Lower lobe of right lung (tissue), 2 donors: ENCODE data around the gene DNTTIP2. TPM values are rescaled to one million over a fixed set of nuclear protein-coding genes. Genes with fewer than 3 reads are reported as not detected.

Source experiments
- ATAC-seq, 2 donors: fragments of 200-7000 bp; cut with Tn5 transposase; one replicate each; pipeline ENCODE4 v1.9.1; 2020 to 2022; ENCODE audit warnings: mild to moderate bottlenecking in 2 of 2, moderate library complexity in 2 of 2
- DNase-seq: peaks from one replicate; pipeline ENCODE4 v3.0.0-alpha.2; 2020
- H3K27ac ChIP-seq: fragments of 200-600 bp; one replicate; pipeline ENCODE4 v1.8.0; 2022
- H3K27me3 ChIP-seq: fragments of 200-600 bp; one replicate; pipeline ENCODE4 v1.8.0; 2022; ENCODE audit warnings: low read depth
- H3K36me3 ChIP-seq: fragments of 200-600 bp; one replicate; pipeline ENCODE4 v1.8.0; 2022; ENCODE audit warnings: mild to moderate bottlenecking
- H3K4me1 ChIP-seq: fragments of 200-600 bp; one replicate; pipeline ENCODE4 v1.8.0; 2022
- H3K4me3 ChIP-seq: fragments of 200-600 bp; one replicate; pipeline ENCODE4 v1.8.0; 2022; ENCODE audit warnings: mild to moderate bottlenecking
- H3K9me3 ChIP-seq: fragments of 200-600 bp; one replicate; pipeline ENCODE4 v1.8.0; 2022
- CTCF ChIP-seq: fragments of 200-600 bp; IDR thresholded peaks from one replicate; pipeline ENCODE4 v1.8.0; 2022; ENCODE audit warnings: antibody characterized with exemption, mild to moderate bottlenecking
- intact Hi-C: fragments of 100-400 bp; cut with DNase I; formaldehyde crosslinking; loops from one replicate; pipeline ENCODE4 v1.11.0; 2022
- total RNA-seq: library from RNA; stranded (reverse); fragmentation: NEBNext Ultra II Directional; extraction: Animal tissue kit (Norgen Biotek cat#: 25700); gene quantifications from one replicate; pipeline ENCODE4 v1.2.1, GENCODE V29; 2021
- donor health status: DM: no; HTN: yes; CAD: no; lungs with severe emphysema.

The DNTTIP2 gene
- total RNA-seq, 1 donor from 2014 or later = 46.8 TPM

DNA sequence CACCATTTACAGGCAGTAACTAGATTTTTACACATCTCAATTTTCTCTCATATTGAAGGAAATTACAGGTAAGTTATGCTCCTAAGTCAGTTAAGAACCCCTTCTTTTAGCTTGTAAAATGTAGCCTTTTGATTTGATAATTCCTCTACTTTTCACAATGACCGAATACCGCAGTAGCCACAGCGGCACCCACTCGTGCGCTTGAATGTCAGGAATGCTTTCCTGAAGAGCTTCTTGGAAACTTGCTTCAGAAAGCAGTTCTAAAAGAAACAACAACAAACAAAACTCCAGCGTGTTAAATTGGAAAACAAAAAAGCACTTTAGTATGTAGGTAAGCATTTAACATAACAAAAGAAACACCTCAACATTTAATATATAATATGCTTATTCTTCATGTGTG, 9.9 kb upstream of the DNTTIP2 start:
- no peak overlapping the region for H3K27ac ChIP-seq
- ATAC-seq (peak in 1 of 2 donors; percentile 43), DNase-seq (no peak)
- H3K9me3 ChIP-seq = no peaks in the 10 kb centered on the region
- no peak overlapping the region for H3K4me3 ChIP-seq
- no peaks in the 10 kb centered on the region for H3K27me3 ChIP-seq
- TF ChIP-seq CTCF = no peak
- H3K36me3 ChIP-seq = peaks cover 36% of the 10 kb centered on the region
- H3K4me1 ChIP-seq = no peaks in the 10 kb centered on the region
- intact Hi-C loops = no loop called here

GRCh38 chr1:93882269-93882668, 3.3 kb upstream of the DNTTIP2 start:
- no peaks in the 10 kb centered on the region for H3K27me3 ChIP-seq
- DNase-seq (no peak), ATAC-seq (no peak)
- no peak overlapping the region for H3K4me3 ChIP-seq
- no peak overlapping the region for H3K27ac ChIP-seq
- intact Hi-C loops = no loop called here
- H3K9me3 ChIP-seq = no peaks in the 10 kb centered on the region
- TF ChIP-seq CTCF = no peak
- peaks cover 15% of the 10 kb centered on the region for H3K4me1 ChIP-seq
- H3K36me3 ChIP-seq = peaks cover 4% of the 10 kb centered on the region

- TF ChIP-seq CTCF = no peak
- no peak overlapping the region for H3K27ac ChIP-seq
Observed at GRCh38 chr1:93880731-93881130, 1.7 kb upstream of the DNTTIP2 start.

GRCh38 chr1:93878501-93878888, 511 bp downstream of the DNTTIP2 start:
- H3K36me3 ChIP-seq = peaks cover 40% of the 10 kb centered on the region
- peak overlapping the region; percentile 96 for H3K27ac ChIP-seq
- intact Hi-C loops = no loop called here
- TF ChIP-seq CTCF = no peak
- peaks cover 31% of the 10 kb centered on the region for H3K4me1 ChIP-seq
- H3K27me3 ChIP-seq = no peaks in the 10 kb centered on the region
- H3K9me3 ChIP-seq = no peaks in the 10 kb centered on the region
- peak; percentile 77 for DNase-seq
- ATAC-seq = peak; percentile 77 to 85
- peak overlapping the region; percentile 95 for H3K4me3 ChIP-seq

More at GRCh38 chr1:93880731-93881130, 1.7 kb upstream of the DNTTIP2 start:
- DNase-seq = no peak
- Histone ChIP-seq H3K36me3 (peaks cover 19% of the 10 kb centered on the region), H3K4me3 (no peak overlapping the region), H3K9me3 (no peaks in the 10 kb centered on the region), H3K4me1 (peaks cover 30% of the 10 kb centered on the region), H3K27me3 (no peaks in the 10 kb centered on the region)
- intact Hi-C loops = no loop called here
- ATAC-seq = no peak

DNA sequence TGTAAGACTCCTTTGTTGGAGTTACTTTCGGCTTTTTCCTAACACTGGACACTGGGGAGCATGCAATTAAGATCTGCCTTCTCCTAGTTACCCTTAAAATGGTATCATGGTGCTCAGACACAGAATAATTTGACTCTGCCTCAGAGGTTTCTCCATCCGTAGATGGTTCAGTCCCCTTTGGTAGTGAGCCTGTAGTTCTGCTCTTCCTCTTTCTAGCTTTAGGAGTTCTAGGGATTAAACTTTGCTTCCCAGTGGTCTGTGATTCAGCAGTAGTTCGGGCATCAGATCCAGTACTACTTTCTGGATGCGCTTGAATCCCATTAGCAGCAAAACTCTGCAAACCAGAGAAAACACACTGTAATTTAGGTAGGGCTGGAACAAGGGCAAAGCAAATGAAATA, 1.5 kb downstream of the DNTTIP2 start:
- no peak for TF ChIP-seq CTCF
- Histone ChIP-seq H3K4me3 (no peak overlapping the region), H3K36me3 (peaks cover 50% of the 10 kb centered on the region), H3K9me3 (no peaks in the 10 kb centered on the region), H3K27me3 (no peaks in the 10 kb centered on the region), H3K4me1 (peaks cover 31% of the 10 kb centered on the region), H3K27ac (no peak overlapping the region)
- DNase-seq (no peak), ATAC-seq (no peak)
- intact Hi-C loops = no loop called here

DNA sequence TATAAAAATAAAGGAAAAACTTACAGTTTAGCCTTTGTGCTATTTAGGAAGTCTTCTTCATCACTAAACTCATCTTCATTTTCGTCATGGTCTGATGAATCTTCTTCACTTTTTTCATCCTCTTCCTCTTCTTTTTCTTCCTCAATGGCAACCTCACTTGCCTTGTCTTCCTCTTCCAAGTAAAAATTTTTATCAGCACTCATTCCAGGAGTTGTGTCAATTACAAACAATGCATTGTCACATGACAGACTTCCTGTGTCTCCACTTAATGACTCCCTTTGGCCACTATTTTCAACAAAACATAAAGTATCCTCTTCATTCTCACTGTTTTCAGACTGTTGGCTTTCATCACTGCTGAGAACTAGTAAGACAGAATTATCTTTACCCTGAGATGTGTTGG, 2.8 kb downstream of the DNTTIP2 start:
- no peaks in the 10 kb centered on the region for H3K27me3 ChIP-seq
- TF ChIP-seq CTCF = no peak
- DNase-seq (no peak), ATAC-seq (no peak)
- no peak overlapping the region for H3K27ac ChIP-seq
- H3K9me3 ChIP-seq = no peaks in the 10 kb centered on the region
- H3K36me3 ChIP-seq = peaks cover 63% of the 10 kb centered on the region
- H3K4me1 ChIP-seq = peaks cover 31% of the 10 kb centered on the region
- intact Hi-C loops = no loop called here
- no peak overlapping the region for H3K4me3 ChIP-seq
